Activated naive CD4-positive, alpha-beta T cell treated with anti-CD3 and anti-CD28 coated beads, Interleukin-2, amount 50 U/mL, for 16 hours (primary cell): ENCODE measurements around the gene PCDH8.
"Not testable (repeated sequence)": the region's sequence is repeated elsewhere in the genome, so short reads cannot be mapped to it uniquely, and the experiment has no call there.

ENCODE experiments used
- DNase-seq: peaks from one replicate; pipeline ENCODE4 v3.0.0-alpha.2; 2020

The PCDH8 gene

DNA sequence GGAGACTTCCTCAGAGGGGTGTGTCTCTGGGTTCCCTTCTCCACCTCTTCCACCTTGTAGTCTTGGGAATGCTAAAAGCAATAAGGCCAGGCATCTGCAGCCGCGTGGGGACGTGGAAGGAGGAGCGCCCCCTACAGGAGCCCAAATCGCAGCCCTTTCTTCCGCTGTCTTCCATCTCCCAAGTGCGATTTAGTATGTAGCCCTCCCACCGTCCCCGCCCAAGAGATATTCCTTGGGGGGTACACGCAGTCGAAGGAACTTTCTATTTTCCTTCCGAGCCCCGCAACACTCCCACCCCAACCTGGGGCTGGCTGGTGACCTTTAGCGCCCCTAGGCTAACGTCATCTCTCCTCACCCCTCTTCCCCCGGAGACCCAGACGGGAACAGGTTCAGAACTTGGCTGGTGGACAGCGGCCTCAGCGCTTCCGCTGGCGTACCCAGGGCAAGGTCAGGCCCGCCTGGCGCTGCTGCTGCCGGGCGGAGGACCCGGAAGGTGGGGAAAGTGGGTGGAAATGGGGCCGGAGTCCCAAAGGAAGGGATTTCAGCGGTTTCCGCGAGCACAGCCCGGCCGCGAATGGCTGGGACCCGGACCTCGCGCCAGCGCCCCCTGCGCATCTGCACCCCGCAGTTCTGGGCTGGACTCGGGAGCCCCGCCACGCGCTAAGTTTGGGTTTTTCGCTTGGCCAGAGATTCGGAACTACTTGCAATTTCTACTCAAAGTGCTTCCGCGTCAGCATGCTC, 2.1 kb upstream of the PCDH8 start:
- DNase-seq, result peak; percentile 40

DNA sequence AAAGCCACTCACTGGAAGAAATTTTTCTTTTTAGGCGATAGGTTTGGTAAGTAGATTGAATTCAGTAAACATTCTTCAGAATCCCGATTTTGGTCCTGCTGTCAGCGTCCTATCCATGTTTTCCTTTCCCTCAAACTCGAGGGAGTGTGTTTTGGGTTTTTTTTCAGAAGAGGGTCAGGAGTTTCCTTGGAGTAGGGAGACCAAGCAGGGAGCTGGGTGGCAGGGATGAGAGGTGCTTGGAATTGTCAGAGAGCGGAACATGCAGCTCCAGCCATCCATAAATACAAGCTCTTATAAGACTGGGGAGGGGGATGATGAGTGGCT, 1.6 kb upstream of the PCDH8 start:
- no peak for DNase-seq

DNA sequence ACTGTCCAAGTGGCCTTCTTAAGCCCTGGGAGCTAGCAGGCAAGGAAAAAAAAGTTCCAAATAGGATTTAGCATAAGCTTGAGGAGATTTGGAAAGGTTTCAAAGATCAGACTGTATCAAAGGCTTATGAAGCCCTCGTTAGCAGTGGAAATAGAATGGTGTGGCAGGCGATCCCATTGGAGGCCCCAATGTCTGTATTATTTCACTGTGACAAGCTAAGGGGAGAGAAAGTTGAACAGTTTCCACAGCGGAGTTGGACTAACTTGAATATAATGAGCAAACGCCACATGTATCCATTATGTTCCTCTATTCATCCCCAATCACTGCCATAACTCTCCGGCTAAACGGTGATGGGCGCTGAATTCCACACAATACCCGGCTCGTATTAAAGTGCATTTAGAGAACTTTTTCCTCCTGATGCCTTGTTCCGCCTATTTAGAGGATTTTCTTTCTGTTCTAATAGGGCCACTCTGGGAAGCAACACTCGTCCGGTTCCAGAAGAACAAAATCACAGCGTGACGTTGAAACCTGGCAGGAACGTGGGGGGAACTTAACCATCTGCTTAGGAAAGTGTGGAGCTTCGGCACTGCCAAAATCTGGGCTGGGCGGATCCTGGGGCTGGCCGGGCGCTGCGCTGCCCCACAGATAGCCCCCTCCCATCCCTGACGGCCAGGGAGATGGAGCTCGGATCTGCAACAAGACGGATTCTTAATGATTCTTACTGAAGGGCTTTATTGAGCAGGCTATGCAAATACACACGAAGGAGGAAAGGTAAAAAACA, 1.0 kb upstream of the PCDH8 start:
- no peak for DNase-seq

DNA sequence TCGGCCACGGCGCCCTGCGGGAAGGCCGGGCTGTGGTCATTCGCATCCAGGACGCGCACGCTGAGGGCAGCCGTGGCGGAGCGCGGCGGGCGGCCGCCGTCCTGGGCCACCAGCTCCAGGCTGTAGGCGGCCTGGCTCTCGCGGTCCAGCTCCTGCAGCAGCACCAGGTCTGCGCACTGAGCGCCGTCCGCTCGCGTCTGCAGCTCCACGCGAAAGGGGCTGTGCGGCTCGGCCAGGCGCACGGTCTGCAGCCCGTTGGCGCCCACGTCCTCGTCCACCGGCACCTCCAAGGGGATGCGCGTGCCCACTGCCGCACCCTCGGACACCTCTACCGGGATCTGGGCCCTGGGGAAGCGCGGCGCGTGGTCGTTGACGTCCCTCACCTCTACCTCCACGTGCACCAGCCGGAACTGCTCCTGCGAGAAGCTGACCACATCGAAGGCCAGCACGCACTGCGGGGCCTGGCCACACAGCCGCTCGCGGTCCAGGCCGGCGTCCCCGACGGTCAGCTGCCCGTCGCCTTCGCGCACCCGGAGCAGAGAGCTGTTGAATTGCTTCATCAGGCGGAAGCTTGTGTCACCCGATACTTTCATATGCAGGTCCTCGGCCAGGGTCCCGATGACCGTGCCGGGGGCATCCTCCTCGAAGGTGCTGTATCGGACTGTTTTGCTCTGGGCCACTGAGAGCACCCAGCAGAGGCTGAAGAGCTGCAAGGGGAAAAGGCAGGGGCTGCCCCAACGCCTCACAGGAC, 583 bp downstream of the PCDH8 start:
- DNase-seq, result no peak

DNA sequence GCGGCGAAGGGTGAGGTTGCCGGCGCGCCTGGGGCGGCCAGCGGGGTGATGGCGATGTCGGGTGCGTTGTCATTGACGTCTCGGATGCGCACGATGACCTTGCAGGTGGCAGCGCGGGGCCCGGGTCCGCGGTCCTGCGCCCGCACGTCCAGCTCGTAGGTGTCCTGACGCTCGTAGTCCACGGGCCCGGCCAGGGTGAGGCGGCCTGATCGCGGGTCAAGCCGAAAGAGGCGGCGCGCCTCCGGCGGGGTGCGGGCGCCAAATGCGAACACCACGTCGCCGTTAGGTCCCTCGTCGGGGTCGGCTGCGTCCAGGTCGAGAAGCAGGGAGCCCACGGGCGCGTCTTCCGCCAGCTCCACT, 1.1 kb downstream of the PCDH8 start:
- DNase-seq, result no peak

DNA sequence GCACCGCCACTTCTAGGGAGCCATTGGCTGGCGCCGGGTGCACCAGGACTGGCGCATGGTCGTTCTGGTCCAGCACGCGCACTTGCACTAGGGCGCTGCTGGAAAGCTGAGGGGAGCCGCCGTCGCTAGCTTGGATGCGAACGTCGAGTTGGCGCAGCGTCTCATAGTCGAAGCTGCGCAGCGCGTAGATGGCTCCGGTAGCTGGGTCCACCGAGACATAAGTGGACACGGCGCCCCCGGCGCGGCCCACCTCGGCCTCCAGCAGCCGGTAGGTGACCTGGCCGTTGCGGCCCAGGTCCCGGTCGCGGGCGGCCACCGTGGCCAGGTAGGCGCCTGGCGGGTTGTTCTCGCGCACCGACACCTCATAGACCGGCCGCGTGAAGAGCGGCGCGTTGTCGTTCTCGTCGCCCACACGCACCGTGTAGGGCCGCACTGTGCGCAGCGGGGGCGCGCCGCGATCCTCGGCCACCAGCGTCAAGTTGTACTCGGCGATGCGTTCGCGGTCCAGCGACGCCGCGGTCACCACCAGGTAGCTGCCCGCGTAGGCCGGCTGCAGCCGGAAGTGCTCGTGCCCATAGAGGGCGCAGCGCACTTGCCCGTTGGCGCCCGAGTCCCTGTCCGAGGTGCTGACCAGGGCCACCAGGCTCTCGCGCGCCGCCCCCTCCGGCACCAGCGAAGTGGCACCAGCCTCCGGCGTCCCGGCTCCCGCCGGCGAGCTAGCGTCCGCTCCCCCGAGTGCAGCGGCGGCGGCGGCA, 1.7 kb downstream of the PCDH8 start:
- DNase-seq, result no peak

DNA sequence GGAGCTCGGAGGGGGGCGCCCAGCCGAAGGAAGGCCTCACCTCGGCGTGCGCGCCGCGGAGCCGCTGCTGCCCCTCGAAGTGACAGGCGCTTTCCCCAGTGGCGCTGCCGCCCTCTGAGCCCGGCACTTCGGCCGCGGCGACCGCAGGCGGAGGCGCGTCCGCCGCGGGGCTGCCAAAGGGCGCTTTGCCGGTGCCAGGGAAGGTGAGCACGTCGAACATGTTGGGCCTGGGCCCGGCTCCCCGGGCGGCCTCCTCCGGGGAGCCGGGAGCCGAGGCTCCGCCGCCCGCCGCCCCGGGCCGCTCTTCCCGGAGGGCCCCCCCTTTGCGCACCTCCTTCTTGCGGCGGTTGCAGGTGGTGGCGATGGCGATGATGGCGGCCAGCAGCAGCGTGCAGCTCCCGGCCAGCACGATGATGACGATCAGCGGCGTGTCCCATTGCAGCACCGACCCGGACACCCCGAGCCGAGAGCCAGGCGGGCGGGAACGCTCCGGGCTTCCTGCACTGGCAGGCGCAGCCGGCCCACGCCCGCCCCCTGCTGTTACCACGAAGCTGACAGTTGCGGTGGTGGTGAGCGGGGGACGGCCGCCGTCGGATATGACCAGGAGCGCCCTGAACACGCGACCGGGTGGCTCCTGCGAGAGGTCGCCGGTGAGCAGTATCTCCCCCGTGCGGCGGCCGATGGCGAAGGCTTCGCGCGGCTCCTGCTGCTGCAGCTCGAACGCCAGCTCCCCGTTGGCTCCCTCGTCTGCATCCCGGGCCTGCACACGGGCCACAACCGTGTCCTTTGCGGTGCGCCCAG, 2.5 kb downstream of the PCDH8 start:
- no peak for DNase-seq

DNA sequence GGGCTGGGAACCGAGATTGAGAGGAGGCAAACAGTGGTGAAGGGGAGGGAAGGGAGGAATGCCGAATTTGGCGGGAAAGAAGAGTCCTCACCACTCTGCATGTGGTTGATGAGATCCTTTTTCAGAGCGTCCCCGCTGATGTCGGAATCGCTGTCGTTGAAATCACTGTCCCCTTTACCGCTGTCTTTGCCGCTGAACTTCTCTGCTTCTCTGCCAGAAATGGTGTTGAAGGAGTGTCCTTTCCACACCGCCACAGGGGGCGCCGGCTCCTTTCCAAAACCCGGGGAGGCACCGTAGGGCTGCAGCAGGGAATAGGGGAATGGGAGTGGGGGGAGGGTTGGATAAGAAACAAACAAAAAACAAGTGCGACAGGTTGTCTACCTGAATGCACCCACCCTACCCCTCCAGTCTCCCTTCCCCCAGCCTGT, 3.1 kb downstream of the PCDH8 start:
- DNase-seq, result no peak

DNA sequence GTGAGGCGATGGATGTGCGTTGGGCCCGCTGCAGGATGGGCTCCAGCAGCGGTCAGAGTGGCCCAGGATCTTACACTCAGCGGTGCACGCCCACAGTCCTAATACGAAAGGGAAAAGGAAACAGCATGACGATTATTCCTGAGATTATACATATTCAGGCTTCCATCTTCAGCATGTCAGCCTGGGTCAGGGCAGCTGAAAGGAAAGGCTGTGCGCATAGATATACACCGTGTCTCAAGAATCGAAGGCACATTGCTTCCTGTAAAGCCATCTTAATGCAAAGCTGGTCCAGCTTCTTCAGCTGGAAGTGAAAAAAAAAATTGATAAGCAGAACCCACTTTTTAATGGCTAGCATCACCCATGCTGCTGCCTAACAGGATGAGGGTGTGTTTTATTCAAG, 3.6 kb downstream of the PCDH8 start:
- no peak for DNase-seq

DNA sequence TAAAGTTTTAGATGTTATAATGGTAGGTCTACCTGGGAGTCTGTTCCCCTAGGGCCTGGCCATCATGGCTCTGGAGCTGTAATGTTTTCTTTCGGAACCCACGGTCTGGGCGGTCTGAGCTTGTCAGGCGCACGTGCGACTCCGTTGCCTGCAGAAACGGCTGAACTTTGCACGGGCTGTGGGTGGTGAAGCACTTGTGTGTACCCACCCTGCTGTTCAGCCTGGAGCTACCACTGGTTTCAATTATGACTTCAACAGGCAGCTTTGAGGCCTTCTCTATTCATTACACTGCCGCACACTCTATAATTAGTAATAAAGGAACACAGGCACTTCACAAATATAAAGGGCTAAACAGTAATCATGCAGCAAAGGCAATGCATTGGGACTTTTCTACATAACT, 6.0 kb downstream of the PCDH8 start:
- DNase-seq, result no peak

DNA sequence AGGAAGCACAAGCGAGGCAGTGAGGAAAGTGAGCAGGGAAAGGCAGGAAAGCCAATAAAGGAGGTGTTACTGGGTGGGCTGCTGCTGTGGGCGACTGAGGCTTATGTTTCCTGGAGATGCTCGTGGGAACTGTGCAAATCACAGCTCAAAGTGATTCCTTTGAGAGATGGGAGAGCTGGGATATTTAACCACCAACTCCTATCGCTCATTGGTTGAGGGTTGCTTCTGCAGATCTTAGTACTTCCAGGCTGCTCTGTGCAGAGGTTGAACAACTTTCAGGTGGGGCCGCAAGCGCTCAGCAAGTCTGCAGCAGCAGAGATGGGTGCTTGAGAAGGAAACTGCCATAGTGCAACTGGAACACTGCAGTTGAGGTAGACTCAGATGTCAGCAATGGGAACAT, 8.4 kb downstream of the PCDH8 start:
- no peak for DNase-seq

DNA sequence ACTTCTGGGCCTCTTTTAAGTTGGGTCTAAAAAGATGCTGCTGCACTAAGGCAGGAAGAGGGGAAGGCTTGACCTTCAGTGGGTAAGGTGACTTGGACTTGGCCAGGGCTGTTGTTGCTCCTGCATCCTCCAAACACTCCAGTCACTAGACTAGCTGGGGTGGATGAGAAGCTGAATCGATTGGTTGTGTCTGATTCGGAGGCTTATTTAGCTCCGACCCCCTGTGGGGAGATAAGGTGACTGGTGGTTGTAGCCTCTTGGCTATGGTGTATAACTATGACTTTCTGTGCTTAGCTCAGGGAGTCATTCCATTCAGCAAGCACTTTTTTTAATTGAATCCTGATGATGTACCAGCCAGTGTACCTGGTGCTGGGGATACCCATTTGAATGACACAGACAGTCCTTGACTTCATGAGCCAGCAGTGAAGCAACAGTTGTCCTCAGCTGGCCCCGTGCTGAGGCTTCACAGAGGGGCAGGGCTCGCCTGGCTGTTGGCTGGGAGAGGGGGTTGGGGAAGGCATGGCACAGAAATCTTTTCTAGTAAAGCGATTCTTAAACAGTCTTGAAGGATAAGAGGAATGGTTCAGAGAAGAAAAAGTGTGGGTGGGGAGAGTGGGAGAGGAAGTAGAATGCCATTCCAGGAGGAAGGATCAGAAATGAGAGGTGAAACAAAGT, 9.9 kb downstream of the PCDH8 start:
- no peak for DNase-seq

DNA sequence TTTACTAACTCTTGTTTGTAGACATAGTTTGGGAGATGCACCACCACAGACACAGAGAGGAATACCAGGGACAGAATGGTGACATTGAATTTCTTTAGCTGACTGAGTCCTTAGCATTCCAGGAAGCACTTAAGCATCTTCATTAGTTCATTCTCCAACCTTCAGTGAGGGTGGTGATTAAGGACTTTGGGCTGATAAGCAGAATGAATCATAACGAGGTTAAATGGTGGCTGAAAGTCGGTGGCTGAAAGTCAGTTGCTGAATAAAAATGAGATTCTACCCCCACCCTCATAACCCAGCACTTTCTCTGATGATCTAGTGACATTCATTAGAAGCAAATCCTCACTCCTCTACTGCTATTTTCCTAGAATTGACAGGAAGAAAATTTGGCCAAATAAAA, 10.6 kb downstream of the PCDH8 start:
- no peak for DNase-seq

DNA sequence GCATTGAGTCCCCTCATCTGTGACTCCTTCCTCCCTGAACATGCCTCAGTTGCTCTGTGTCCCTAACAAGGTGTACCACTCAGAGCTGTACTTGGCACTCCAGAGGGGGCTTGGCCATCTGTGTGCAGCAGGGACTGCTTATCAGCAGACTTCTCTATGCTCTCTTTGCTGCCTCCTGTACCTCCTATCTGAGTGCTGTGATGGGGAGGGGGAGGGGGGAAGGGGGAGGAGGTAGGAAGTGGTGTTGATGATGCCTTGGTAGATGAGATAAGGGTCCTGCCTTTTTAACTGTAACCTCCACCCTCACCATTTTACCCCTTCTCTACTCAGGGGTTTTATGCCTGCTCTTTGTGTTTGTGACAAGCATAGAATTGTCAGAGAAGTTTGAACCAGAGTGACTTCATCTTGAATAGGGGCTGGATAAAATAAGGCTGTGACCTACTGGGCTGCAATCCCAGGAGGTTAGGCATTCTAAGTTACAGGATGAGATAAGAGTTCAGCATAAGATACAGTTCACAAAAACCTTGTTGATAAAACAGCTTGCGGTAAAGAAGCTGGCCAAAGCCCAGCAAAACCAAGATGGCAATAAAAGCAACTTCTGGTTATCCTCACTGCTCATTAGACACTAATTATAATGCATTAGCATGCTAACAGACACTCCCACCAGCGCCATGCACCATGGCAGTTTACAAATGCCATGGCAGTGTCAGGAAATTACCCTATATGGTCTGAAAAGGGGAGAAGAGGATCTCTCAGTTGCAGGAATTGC, 13.2 kb downstream of the PCDH8 start:
- DNase-seq, result no peak

DNA sequence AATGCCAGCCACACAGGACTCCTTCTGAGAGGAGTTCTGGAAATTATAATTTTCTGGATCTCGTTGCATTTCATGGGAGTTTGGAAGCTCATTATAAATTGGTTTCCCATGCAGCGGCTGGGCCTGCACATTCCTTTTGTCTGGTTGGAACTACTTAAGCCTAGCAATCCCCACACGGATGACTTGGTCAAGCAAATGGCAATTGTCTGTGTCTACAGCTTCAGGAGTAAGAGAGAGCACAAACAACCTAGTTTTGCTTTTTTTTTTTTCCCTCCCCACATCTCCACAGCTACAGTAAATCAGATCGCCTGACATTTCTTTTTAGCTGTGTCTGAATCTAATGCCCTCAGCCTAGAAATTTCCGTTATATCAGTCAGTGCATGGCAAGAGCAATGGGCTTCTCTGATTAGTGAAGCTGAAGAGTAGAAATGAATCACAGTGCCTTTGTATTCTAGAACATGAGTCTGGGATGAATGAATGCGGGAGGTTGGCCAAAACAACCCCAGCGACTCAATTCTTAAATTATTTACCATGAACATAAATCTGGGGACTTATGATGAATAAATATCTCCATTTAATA, 15.1 kb downstream of the PCDH8 start:
- DNase-seq, result no peak

DNA sequence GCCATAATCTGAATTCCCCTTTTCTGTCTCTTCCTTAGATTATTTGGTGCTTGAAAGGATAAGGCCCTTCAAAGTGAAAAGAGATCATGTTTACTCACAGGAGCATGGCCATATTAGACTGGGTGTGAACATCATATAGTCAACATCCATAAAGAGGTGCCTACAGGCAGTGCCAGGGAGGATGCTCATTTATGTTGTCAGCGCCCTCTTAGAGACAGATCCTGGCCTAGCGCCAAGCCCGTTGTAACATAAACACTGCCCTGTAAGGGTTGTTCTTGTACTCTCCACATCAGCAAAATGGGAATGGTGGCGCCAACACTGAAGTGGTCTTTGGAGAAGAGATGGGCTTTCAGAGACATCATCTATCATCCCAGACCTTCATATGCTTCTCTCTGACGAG, 16.1 kb downstream of the PCDH8 start:
- DNase-seq, result no peak

DNA sequence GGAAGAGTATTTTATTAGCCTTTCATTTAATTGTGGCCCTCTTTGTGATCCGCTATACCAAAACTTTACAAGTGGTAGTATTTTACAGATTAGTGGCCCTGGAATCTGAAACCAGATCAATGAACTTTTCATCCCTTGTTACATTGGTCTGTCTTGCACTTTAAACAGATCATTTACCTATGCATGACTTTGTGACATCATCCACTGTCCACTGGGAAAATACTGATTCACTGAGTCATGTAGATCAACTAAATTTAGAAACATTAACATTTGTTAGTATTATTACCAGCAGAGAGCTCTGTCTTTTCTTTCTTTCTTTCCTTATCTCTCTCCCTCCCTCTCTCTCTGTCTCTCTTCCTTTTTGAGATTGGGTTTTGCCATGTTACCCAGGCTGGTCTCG, 17.5 kb downstream of the PCDH8 start:
- no peak for DNase-seq

DNA sequence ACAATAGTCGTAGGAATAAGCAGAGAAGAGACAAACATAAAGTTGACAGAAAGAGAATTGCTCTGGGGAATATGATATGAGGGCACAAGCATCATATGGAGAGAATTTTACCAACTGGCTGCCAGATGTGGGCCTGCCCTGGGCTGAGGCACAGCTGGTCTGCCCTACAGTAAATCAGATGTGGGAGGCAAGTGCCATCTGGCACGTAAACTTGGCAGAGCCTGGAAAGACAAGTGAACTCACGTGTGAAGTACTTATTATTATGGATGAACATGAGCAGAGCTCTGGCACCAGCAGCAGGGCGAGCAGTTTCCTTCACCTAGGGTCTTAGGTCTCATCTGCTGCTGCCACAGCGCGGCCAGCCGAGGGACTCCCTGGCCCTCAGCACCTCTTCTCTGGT, 20.6 kb downstream of the PCDH8 start:
- no peak for DNase-seq

DNA sequence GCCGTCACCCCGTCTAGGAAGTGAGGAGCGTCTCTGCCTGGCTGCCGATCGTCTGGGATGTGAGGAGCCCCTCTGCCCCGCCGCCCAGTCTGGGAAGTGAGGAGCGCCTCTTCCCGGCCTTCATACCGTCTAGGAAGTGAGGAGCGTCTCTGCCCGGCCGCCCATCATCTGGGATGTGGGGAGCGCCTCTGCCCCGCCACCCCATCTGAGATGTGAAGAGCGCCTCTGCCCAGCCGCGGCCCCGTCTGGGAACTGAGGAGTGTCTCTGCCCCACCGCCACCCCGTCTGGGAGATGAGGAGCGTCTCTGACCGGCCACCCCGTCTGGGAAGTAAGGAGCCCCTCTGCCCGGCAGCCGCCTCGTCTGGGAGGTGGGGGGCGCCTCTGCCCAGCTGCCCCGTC, 30.6 kb downstream of the PCDH8 start:
- not testable (repeated sequence) for DNase-seq

DNA sequence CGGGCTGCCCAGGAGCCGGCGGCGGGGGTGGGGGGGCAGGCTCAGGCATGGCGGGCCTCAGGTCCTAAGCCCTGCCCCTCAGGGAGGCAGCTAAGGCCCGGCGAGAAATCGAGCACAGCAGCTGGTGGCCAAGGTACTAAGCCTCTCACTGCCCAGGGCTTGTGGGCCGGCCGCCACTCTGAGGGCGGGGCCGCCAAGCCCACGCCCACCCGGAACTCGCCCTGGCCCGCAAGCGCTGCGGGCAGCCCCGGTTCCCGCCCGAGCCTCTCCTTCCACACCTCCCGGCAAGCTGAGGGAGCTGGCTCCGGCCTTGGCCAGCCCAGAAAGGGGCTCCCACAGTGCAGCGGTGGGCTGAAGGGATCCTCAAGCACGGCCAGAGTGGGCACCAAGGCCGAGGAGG, 33.1 kb downstream of the PCDH8 start:
- DNase-seq, result no peak

DNA sequence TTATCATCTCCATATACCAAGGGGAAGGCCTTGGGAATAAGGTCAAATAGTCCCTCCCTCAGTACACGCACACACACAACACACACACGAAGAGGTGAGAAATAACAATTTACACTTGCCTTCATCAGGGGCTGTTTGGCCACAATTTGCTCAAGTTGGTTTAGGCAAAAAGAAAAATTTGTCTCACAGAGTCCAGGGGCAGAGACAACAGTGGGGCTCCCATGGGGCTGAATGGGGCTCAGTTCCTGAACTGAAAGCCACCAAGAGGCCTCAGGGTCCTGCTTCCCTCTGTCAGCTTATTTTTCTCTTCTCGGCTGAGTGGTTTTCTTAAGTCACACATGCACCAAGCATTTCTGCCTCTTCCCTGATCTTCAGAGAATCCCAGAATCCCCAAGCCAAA, 35.5 kb downstream of the PCDH8 start:
- DNase-seq, result no peak
